AG09319 (cell line): ENCODE results near the gene C17orf107.
"Not testable (repeated sequence)": the region's sequence is repeated elsewhere in the genome, so short reads cannot be mapped to it uniquely, and the experiment has no call there.

Experiments
- DNase-seq: peaks from one replicate; pipeline ENCODE4 v3.0.0-alpha.2; 2010; ENCODE audit warnings: low read depth; ENCODE audit errors: extremely low read depth
- TF ChIP-seq, protein P1 (sequence below): IDR thresholded peaks from 2 replicates; pipeline ENCODE4 v1.5.1; 2011; ENCODE audit warnings: low read depth, mild to moderate bottlenecking, inconsistent platforms, low read length, moderate library complexity

C17orf107 gene

DNA sequence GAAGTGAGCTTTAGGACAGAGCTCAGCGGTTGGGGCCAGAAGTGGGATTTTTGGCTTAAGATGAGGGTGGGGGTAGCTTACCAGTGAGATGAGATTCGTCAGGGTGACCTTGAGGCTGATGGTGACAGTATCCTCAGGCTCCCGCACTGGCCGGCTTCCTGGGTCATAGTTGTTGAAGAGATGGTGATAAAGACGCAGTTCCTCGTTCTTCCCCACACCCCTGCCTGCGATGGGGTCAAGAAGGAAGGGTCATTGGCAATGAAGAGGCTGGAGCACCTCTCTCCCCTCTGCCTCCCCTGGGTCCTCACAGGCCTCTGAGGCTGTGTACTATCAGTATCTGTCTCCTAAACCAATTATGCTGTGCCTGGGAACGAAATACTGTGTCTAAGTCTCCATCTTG, 3.2 kb downstream of the C17orf107 start:
- no peak for DNase-seq
- TF ChIP-seq, protein P1, sequence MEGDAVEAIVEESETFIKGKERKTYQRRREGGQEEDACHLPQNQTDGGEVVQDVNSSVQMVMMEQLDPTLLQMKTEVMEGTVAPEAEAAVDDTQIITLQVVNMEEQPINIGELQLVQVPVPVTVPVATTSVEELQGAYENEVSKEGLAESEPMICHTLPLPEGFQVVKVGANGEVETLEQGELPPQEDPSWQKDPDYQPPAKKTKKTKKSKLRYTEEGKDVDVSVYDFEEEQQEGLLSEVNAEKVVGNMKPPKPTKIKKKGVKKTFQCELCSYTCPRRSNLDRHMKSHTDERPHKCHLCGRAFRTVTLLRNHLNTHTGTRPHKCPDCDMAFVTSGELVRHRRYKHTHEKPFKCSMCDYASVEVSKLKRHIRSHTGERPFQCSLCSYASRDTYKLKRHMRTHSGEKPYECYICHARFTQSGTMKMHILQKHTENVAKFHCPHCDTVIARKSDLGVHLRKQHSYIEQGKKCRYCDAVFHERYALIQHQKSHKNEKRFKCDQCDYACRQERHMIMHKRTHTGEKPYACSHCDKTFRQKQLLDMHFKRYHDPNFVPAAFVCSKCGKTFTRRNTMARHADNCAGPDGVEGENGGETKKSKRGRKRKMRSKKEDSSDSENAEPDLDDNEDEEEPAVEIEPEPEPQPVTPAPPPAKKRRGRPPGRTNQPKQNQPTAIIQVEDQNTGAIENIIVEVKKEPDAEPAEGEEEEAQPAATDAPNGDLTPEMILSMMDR, result no peak

DNA sequence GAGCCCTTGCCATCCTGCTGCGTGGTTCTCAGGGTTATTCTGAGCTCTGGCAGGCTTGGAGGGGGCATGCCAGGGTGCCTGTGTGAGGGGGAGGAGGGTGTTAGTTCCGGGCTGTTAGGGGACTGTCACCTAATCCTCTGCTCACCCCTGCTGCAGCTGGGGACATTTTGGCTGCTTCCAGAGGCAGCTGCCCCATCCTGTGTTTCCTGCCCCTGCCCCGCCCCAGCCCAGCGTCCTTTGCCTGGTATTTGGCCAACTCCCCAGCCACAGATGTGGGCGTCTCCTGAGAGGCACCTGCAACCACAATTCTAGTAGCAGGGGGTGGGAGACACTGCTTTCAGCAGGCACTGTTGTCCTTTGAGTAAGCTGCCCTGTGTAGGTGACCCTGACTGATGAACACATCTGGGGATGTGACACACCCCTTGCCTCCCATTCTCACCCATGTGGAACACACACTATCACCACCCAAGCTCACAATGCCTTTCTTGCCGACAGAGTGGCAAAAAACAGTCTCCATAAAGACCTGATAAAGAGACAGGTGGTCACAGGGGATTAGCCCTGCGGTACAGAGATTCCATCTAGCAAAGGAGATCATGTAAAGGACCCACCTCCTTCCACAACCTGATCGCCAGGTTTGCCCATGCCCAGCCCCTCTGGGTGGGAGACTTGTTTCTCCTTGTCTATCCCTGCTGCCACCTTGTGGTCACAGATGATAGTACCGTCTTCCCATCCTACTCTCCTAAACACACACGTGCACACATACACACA, 3.9 kb downstream of the C17orf107 start, which contains the start of gene CHRNE:
CHRNE (minus strand) TSS at position 48 of the 768 bp plus-strand sequence; CDS start at position 13, 35 bp downstream.
- TF ChIP-seq, protein P1, result peak; percentile 78
- DNase-seq, result peak; percentile 52

DNA sequence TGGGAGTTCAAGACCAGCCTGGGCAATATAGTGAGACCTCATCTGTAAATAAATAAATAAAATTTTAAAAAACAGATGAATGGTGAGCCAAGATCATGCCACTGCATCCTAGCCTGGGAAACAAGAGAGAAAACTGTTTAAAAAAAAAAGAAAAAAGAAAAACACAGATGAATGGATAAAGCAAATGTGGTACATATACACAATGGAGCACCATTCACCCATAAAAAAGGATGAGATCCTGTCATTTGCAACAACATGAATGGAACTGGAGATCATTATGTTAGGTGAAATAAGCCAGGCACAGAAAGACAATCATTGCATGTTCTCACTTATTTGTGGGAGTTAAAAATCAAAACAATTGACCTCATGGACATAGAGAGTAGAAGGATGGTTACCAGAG, 7.3 kb downstream of the C17orf107 start:
- not testable (repeated sequence) for DNase-seq

DNA sequence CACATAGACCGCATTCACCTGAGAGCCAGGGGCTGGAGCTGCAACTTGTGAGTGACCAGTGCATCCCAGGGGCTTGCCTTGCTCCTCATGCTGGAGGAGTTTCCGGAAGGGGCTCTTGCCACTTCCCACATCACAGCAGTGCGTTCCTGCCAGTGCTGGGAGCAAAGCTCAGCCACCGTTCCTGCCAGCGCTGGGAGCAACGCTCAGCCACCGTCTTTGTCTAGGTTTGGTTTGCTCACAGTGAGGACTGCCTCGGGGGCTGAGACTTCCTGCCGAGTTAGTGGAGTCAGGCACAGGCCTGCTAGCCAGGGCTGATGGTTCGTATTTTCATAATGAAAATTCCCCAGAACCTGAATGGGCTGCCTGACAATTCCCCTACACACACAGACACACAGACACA, 9.0 kb downstream of the C17orf107 start:
- no peak for DNase-seq
- TF ChIP-seq, protein P1, result no peak

DNA sequence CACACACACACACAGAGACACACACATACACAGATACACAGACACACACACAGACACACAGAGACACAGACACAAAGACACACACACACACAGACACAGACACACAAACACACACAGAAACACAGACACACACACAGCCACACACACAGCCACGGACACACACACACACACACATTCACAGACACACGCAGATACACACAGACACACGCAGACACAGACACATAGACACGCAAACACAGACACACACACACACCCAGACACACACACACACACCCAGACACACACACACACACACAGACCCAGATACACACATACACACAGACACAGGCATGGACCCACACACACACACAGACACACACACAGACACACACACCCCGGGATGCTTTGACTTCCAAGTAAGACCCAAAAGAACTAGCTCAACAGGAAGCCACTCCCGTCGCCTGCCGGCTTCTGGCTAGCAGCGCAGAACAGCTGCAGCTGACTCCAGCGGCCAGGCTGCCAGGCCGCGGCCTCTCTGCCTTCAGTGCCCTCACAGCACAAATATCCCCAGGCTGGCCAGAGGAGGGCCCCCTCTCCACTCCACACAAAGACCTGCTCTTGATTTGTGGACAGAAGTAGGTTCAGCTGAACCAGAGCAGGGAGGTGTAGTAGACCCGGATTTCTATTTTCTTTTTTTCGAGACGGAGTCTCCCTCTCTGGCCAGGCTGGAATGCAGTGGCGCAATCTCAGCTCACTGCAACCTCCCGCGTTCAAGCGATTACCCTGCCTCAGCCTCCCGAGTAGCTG, 9.6 kb downstream of the C17orf107 start:
- TF ChIP-seq, protein P1, result peak; percentile 87
- DNase-seq, result peak; percentile 87

DNA sequence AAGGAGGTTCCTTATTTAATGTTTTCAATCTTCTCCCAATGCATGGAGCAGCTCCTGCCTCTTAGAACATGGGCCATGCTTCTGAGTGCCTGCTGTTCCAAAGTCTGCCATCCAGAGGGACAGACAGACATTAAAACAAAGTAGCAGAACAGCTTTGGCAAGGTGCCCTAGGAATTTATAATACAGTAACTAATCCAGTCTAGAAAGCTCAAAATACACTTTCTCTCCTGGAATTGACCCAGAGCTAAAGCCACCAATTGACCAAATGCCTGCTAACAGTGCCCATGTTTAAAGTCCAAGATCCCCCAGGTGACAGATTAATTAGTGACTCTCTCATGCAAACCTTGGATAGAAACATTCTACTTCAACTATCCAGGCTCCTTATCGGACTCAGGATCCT, 14.7 kb downstream of the C17orf107 start:
- no peak for DNase-seq
- TF ChIP-seq, protein P1, result no peak

DNA sequence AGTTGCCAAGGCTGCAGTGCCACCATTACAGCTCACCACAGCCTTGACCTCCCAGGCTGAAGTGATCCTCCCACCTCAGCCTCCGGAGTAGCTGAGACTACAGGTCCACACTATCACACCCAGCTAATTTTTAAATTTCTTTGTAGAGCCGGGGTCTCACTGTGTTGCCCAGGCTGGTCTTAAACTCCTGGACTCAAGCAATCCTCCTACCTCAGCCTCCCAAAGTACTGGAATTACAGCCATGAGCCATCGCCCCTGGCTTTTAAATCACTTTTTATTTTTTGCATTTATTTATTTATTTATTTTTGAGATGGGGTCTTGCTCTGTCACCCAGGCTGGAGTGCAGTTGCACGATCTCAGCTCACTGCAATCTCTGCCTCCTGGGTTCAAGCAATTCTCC, 15.2 kb downstream of the C17orf107 start:
- DNase-seq, result not testable (repeated sequence)

DNA sequence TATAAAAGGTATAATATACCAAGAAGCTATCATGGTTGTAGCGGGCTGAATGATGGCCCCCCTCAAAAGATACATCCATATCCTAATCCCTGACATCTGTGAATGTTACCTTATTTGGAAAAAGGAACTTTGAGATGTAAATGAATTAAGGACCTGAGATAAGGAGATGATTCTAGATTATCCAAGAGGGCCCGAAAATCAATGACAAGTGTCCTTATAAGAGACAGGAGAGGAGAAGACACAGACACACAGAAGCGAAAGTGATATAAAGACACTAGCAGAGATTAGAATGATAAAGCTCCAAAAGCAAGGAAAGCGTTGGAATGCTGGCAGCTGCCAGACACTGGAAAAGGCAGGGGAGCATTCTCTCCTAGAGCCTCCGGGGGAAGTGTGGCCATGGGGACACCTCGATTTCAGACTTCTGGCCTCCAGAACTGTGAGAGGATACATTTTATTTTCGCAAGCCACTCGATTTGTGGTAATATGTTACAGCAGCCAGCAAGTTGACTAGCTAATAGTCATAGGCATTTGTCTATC, 20.2 kb downstream of the C17orf107 start:
- TF ChIP-seq, protein P1, result no peak
- DNase-seq, result no peak
